NOMO-1 treated with DMSO at 0.1 percent for 48 hours (cell line): ENCODE measurements around the gene KLF4.

Experiments
- DNase-seq: peaks from one replicate; lab custom pipeline; 2025; ENCODE audit not compliant: unreplicated experiment; lab: John Stamatoyannopoulos, UW

Gene KLF4

GRCh38 chr9:107455425-107456135 lies 34.0 kb downstream of the KLF4 start:
- no peak for DNase-seq

DNA sequence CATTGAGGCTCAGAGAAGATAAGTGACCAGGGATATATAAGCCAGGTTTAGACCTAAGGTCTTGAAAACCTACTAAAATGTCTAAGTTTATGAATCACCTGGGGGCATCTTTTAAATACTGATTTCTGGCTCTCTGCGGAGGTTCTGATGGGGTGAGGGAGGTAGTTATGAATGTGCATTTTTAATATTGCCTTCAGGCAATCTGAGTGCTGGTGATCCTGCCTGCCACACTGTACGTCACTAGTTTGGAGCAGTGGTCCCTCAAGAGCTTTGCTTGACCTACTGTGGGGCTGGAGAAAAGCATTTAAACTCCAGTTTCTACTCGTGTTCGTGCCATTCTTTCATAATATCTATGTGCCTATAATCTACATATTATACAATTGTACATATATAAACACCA lies 36.1 kb downstream of the KLF4 start:
- DNase-seq: no peak

DNA sequence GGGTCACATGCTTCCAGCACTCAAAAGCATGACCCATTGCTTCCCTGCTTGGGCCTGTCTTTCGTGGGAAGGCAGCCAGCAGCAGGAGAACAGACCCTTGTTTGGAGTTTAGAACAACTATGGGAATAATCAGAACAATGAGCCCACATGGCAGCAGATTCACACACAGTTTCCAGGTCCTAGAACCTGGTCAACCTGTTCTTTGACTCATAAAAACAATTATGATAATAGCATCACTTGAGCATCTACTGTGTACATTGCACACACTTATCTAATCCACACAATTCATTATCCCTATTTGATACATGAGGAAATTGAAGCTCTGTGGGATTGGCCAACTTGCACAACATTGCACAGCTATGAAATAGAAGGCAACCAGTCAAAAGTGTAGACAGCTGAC lies 41.7 kb downstream of the KLF4 start:
- no peak for DNase-seq

GRCh38 chr9:107447081-107447480 lies 42.5 kb downstream of the KLF4 start:
- no peak for DNase-seq

- DNase-seq: no peak
Measured at GRCh38 chr9:107446491-107446890, 43.1 kb downstream of the KLF4 start.

- no peak for DNase-seq
Measured at GRCh38 chr9:107443786-107444185, 45.8 kb downstream of the KLF4 start.

- no peak for DNase-seq
Measured at GRCh38 chr9:107439991-107440456, 49.5 kb downstream of the KLF4 start.

DNA sequence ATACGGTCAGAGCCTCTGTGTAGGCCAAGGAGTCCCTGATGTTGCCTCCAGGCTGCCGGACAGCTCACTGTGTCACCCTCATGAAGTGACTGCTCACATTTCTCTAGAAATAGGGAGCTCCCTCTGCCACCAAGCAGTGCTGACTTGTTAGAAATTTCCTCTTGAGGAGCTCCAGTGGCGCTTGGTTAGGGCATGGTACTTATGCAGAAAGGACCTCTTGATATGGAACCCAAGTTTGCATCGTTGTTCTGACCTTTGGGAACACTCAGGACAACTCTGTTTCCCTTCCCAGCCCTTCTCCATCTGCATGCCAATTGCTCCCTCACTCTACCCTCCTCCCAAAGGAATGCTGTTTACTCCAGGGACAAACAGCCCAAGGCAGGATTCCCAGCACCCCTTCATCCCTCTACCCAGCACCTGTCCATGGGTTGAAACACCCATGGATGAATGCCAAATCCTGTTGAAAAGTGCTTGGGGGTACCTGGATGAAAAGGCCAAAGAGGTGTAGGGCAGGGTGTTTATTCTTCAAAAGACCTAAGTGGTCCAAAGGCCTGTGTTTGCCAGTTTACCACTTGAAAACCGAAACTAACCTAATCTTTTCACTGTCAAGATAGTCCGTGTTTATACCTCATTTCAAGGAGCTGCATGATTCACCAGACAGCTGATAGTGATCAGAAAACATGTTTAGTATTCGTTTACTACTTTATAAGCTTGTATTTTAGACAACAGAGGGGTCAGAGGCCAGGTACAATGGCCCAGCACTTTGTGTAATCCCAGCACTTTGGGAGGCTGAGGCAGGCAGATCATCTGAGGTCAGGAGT lies 51.1 kb downstream of the KLF4 start:
- no peak for DNase-seq

GRCh38 chr9:107437716-107438115 lies 51.9 kb downstream of the KLF4 start:
- DNase-seq: no peak

DNA sequence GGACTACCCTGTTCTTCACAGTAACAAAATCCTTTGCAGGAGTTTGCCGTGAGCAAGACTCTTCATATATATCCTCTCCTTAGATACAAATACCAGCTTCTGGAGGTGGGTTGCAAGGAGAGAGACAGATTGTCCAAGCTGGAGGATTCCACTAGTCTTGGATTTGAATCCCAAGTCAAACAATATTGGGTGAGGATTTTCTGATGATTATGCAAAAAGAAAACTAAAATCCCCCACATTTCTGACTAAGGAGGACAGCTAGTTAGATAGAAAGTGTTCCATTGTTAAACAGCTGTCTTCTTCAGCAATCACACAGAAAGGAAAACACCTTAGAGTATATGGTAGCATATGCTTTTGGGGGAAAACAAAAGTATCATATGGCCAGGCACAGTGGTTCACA lies 54.2 kb downstream of the KLF4 start:
- DNase-seq: no peak
